NCI-H446 treated with DMSO at 0.1 percent for 48 hours (cell line): Measurements from ENCODE around the gene GGCT.

Source experiments
- DNase-seq: peaks from one replicate; lab custom pipeline; 2025; lab: John Stamatoyannopoulos, UW

Gene GGCT

GRCh38 chr7:30462179-30462578, 42.5 kb downstream of the GGCT start:
- no peak for DNase-seq

DNA sequence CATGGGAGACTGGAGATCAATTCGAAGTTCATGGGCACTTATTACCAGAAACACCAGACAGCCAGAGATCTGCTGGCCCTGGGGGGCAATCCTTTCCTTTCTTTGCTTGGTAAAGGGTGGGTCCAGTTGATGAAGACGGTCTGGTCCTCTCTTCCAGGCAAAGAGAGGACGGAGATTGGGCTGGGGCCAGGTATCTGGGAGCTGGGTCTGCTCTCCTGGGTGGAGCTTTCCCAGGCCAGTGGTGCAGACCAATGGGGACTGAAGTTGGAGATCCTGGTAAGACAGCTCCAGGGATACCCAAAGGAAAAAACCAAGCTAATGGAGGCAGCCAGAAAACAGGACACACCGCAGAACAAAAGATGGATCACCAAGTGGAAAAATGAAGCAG, 44.4 kb downstream of the GGCT start:
- no peak for DNase-seq

GRCh38 chr7:30459591-30460245, 44.9 kb downstream of the GGCT start:
- peak; percentile 19 for DNase-seq

GRCh38 chr7:30458311-30458710, 46.3 kb downstream of the GGCT start:
- DNase-seq: no peak

- no peak for DNase-seq
Measured at GRCh38 chr7:30453921-30454320, 50.7 kb downstream of the GGCT start.

DNA sequence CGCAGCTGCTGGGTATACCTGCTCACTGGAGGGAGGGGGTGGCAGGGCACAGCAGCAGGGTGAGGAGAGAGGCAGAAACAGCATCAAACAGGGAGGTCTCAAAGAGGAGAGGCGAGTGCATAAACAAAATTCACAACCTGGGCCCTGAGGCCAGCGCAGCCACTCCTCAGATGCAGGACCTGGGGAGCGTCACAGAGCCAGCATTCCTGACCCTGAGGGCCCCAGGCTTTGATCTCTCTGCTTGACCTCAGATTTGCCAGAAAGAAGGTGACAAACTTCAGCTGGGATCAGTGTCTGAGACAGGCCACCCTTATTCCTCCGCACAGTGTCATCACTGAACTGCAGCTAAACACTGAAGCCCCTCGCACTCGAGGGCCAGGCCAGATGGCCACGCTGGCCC, 51.6 kb downstream of the GGCT start:
- no peak for DNase-seq

DNA sequence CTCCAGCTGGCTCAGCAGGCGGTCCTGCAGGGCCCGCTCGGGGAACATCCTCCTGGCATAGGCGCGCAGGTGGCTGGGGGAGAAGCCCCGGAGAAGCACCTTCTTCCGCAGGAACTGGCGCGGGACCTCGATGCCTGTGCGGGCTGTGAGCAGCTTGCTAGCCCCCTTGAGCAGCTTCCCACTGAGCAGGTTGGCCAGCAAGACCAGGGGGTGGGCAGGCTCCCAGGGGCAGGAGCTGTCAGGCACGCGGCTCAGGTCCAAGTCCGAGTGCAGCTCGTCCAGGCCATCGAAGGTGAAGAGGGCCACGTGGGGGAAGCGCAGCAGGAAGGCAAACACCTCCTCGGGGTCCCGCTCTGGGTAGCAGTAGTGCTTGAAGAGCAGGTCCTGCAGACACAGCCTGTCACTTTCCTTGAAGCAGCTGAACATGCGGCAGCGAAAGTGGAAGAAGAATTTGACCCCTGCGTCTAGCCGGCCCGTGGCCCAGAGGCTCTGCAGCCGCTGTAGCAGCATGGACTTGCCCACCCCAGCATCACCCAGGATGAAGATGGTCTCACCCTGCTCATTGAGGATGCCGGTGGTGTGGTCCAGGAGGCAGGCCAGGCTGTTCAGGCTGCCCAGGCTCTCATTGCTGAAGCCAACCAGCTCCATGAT, 52.2 kb downstream of the GGCT start:
- no peak for DNase-seq

DNA sequence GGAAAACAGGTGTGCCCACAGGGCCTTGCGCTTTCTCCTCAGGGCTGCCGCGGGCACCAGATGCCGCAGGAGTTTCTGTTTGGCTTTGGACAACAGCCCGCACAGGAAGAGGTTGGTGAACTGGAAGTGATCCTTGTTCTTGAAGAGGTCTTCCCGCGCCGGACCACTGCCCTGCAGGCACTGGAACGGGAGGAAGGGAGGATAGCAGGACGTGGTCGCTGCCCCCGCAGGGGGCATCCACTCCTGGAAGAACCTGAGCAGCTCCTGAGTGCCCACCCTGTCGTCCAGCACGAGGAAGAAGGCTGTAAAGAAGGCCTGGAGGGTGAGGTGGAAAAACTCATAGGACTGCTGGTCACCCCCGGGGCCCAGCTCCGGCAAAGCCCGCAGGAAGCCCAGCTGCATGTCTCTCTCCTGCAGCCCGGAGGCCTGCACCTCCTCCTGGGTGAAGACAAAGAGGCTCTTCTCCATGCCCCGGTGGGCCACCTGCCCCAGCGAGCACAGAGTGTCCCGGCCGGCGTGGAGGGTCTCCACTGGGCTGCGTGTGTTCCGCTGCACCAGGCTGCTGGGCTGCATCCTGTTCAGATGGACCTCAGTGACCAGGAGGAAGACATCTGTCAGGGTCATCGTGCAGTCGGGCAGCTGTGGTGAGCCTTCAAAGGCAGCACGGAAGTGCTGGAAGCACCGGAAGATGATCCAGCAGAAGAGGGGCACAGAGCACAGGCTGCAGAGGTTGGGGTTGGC, 52.9 kb downstream of the GGCT start:
- DNase-seq: no peak

DNA sequence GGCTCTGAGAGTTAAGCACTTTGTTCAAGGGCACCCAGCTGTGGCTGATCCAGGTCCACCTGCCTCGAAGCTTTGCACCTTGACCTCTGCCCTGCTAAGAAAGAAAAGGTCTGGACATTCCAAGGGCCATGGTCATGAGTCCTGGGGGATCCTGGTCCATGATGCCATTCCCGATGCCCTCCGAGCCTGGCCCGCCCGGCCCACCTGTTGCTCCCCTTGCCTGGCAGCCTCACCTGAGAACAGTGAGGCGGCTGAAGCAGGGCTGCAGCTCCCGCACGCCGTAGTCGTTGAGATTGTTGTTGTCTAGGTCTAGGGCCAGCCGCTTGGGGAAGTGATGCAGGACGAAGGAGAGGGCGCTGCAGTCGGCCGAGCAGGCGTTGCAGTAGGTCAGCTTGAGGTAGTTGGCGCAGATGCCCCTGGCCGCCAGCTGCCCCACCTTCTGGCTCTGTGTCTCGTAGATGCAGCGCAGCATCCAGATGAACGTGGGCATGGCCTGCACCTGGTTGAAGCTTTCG, 53.6 kb downstream of the GGCT start:
- DNase-seq: no peak

- DNase-seq: peak; percentile 9
Measured at GRCh38 chr7:30450240-30450982, 54.2 kb downstream of the GGCT start.

DNA sequence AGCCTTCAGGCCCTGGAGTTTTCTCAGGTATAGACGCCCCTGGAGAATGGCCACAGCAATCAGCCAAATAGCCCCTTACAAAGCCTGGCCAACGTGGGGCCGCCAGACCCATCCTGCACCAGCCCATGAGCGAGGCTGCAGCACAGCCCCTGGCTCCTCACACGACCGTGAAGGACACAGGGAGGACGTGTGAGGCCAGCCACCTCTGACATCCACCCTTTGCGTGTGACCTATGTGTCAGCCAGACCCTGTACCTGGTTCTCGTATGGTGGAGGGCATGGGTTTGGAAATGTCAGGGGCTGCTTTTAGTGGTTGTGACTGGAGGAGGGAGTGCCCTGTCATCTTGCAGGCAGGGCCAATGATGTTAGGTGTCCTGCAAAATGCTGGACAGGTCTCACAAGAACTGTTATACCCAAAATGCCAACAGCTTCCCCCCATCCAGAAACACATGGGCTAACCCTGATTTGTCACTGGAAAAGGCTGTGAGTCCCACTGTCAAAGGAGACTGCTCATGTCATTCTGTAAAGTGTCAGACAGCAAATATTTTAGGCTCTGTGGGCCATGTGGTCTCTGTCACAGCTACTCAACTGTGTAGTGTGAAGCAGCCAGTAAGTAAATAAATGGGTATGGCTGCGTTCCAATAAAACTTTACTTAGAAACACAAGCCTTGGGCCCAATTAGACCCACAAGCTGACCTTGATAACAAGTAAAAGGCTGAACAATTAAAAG, 56.0 kb downstream of the GGCT start:
- peak; percentile 1 for DNase-seq

DNA sequence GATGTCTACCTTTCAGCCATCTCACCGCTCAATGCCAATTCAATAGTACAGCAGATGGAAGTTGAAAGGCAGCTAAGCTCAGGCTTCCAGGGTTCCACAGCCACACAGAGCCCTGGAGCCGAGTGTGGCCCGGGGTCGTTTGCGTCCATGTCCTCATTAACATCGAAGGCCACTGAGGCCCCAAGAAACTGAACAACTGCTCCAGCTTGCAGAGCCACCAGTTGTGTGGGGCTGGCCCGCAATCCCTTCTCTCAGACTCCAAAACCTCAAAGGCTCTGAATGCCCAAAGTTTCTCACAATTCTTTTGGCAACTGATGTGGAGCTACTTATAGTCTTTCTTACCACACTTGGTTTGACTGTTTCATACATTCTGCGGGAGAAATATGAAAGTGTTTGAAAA, 57.2 kb downstream of the GGCT start:
- no peak for DNase-seq
